ENCODE measurements around the gene ANAPC5. TPM values are rescaled to one million over a fixed set of nuclear protein-coding genes. Genes with fewer than 3 reads are reported as not detected.
A peak's percentile ranks its signal among the peaks of the same experiment; 100 is the strongest.

Gene ANAPC5
- total RNA-seq, 4 donors from 2014 or later, result 70.9 to 81.8 (median 75.5) TPM

DNA sequence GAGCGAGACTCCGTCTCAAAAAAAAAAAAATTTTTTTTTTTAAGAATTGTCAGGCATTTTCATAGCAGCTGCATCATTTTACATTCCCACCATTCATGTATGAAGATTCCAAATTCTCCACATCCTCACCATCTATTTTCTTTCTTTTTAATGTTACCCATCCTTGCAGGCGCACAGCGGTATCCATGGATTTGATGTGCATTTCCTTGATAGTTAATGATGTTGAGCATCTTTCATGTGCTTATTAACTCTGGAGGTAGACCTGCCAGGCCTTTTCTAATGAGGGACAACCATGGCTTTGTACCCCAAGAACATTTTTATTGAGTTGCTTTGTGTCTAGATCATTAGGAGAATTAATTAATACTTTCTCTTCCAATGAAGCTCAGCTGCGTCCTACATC lies 46.1 kb upstream of the ANAPC5 start:
- intact Hi-C loops (cut with DNase I), result no loop called here
- no peak overlapping the region for H3K4me3 ChIP-seq
- no peak for TF ChIP-seq POLR2A (IDR thresholded peaks at IDR 0.05; ENCODE audit: low read depth)
- TF ChIP-seq, protein P1, sequence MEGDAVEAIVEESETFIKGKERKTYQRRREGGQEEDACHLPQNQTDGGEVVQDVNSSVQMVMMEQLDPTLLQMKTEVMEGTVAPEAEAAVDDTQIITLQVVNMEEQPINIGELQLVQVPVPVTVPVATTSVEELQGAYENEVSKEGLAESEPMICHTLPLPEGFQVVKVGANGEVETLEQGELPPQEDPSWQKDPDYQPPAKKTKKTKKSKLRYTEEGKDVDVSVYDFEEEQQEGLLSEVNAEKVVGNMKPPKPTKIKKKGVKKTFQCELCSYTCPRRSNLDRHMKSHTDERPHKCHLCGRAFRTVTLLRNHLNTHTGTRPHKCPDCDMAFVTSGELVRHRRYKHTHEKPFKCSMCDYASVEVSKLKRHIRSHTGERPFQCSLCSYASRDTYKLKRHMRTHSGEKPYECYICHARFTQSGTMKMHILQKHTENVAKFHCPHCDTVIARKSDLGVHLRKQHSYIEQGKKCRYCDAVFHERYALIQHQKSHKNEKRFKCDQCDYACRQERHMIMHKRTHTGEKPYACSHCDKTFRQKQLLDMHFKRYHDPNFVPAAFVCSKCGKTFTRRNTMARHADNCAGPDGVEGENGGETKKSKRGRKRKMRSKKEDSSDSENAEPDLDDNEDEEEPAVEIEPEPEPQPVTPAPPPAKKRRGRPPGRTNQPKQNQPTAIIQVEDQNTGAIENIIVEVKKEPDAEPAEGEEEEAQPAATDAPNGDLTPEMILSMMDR (IDR thresholded peaks at IDR 0.05), result no peak
- no peak for TF ChIP-seq POLR2AphosphoS5 (IDR thresholded peaks at IDR 0.05)
- TF ChIP-seq EP300 (IDR thresholded peaks at IDR 0.05), result no peak
- peaks cover 16 to 38% (median 33%) of the 10 kb centered on the region in 4 donors for H3K4me1 ChIP-seq
- no peak overlapping the region for H3K27ac ChIP-seq (replicated peaks in 1 of 4)
- no peaks in the 10 kb centered on the region for H3K36me3 ChIP-seq
- no peak for DNase-seq (ENCODE audit: extremely low spot score)
- no peaks in the 10 kb centered on the region for H3K9me3 ChIP-seq
- H3K27me3 ChIP-seq, result no peaks in the 10 kb centered on the region
- 94% methylated on average over 5 of the region's 5 CpGs for WGBS

DNA sequence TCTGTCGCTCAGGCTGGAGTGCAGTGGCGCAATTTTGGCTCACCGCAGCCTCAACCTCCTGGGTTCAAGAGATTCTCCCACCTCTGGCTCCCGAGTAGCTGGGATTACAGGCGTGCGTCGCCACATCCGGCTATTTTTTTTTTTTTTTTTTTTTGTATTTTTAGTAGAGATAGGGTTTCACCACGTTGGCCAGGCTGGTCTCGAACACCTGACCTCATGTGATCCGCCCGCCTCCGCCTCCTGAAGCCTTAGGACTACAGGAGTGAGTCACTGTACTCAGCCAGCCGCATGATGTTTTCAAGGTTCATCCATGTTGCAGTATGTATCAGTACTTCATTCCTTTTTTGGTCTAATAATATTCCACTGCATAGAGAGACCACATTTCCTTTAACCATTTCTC lies 45.3 kb upstream of the ANAPC5 start:
- Histone ChIP-seq H3K36me3 (no peaks in the 10 kb centered on the region), H3K27ac (replicated peaks in 1 of 4) (no peak overlapping the region), H3K4me1 (peaks cover 16 to 31% (median 29%) of the 10 kb centered on the region in 4 donors), H3K4me3 (no peak overlapping the region), H3K27me3 (no peaks in the 10 kb centered on the region), H3K9me3 (no peaks in the 10 kb centered on the region)
- TF ChIP-seq, protein P1 (IDR thresholded peaks at IDR 0.05), result no peak
- TF ChIP-seq EP300 (IDR thresholded peaks at IDR 0.05) (no peak), POLR2AphosphoS5 (IDR thresholded peaks at IDR 0.05) (no peak), POLR2A (IDR thresholded peaks at IDR 0.05; ENCODE audit: low read depth) (no peak)
- intact Hi-C loops (cut with DNase I), result no loop called here
- 97% methylated on average over 14 of the region's 14 CpGs for WGBS
- no peak for DNase-seq (ENCODE audit: extremely low spot score)

DNA sequence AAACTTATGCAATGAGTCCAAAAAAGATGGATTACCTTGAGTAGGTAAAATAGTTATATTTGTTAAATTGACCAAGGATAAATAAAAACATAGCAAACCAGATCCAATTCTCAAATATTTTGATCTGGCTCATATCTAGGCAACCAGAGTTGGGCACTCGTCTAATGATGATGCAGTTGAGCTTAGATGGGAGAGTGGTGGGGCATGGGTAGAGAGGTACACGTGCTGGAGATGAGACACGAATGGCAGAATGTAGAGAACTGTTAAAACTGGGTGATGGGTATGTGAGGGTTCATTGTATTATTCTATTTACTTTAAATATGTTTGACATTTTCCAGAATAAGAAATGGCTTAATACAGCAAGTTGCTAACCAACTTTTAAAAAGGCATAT lies 40.1 kb upstream of the ANAPC5 start:
- intact Hi-C loops (cut with DNase I), result no loop called here
- TF ChIP-seq POLR2A (IDR thresholded peaks at IDR 0.05; ENCODE audit: low read depth) (no peak), EP300 (IDR thresholded peaks at IDR 0.05) (no peak), POLR2AphosphoS5 (IDR thresholded peaks at IDR 0.05) (no peak)
- TF ChIP-seq, protein P1 (IDR thresholded peaks at IDR 0.05), result no peak
- WGBS, result 81% methylated on average over 3 of the region's 3 CpGs
- no peak for DNase-seq (ENCODE audit: extremely low spot score)
- H3K4me3 ChIP-seq, result no peak overlapping the region
- H3K4me1 ChIP-seq, result peaks cover 0 to 2% (median 0%) of the 10 kb centered on the region in 4 donors
- H3K36me3 ChIP-seq, result no peaks in the 10 kb centered on the region
- no peaks in the 10 kb centered on the region for H3K9me3 ChIP-seq
- H3K27me3 ChIP-seq, result no peaks in the 10 kb centered on the region
- H3K27ac ChIP-seq (replicated peaks in 1 of 4), result no peak overlapping the region

DNA sequence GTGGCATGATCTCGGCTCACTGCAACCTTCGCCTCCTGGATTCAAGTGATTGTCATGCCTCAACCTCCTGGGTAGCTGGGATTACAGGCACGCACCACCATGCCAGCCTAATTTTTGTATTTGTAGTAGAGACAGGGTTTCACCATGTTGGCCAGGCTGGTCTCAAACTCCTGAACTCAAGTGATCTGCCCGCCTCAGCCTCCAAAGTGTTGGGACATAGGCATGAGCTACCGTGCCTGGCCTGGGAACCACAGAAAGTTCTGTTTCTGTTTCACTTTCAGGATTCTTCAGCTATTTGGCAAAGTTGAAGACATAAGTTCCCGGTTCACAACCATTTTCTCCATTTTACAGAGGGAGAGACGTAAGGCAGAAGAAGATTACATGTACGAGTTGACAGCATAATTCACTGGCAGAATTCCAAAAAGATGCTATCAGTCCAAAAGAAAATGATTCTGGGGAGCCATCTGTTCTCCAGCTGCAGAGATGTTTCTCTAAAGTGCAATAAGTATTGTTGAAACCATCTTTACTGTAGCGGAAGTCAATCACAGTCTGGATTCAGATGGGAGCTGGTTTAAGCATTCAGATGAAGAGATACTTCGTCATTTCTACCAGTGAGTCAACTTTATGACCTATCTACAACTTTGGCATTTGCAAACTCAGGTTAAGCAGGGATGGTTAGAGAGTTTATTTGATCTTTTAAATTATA lies 39.6 kb upstream of the ANAPC5 start:
- TF ChIP-seq, protein P1 (IDR thresholded peaks at IDR 0.05), result no peak
- no peak for TF ChIP-seq EP300 (IDR thresholded peaks at IDR 0.05)
- no peak for TF ChIP-seq POLR2A (IDR thresholded peaks at IDR 0.05; ENCODE audit: low read depth)
- TF ChIP-seq POLR2AphosphoS5 (IDR thresholded peaks at IDR 0.05), result no peak
- intact Hi-C loops (cut with DNase I), result no loop called here
- H3K9me3 ChIP-seq, result no peaks in the 10 kb centered on the region
- no peak overlapping the region for H3K27ac ChIP-seq (replicated peaks in 1 of 4)
- peaks cover 0 to 2% (median 0%) of the 10 kb centered on the region in 4 donors for H3K4me1 ChIP-seq
- WGBS, result 60% methylated on average over 10 of the region's 10 CpGs
- DNase-seq (ENCODE audit: extremely low spot score), result no peak
- H3K36me3 ChIP-seq, result no peaks in the 10 kb centered on the region
- no peaks in the 10 kb centered on the region for H3K27me3 ChIP-seq
- peak overlapping the region in 2 of 4 donors; percentile 14 to 39 for H3K4me3 ChIP-seq

Data from esophagus muscularis mucosa (tissue), 4 donors.